GM19395 (cell line): ENCODE data around the gene CAPZB.

ENCODE experiments used
- ATAC-seq: cut with Tn5 transposase; IDR thresholded peaks from one replicate; pipeline ENCODE4 v1.9.1; 2021; ENCODE audit warnings: mild to moderate bottlenecking, moderate library complexity; ENCODE audit not compliant: unreplicated experiment

CAPZB gene

GRCh38 chr1:19353596-19353995, 131.7 kb downstream of the CAPZB start:
- ATAC-seq = no peak

GRCh38 chr1:19352839-19353238, 132.5 kb downstream of the CAPZB start:
- ATAC-seq = no peak

GRCh38 chr1:19351873-19352272, 133.5 kb downstream of the CAPZB start:
- ATAC-seq = no peak

GRCh38 chr1:19350566-19350965, 134.8 kb downstream of the CAPZB start:
- no peak for ATAC-seq

GRCh38 chr1:19349999-19350398, 135.3 kb downstream of the CAPZB start:
- ATAC-seq = no peak

GRCh38 chr1:19348441-19349198, 136.7 kb downstream of the CAPZB start:
- ATAC-seq = no peak

GRCh38 chr1:19347533-19348172, 137.7 kb downstream of the CAPZB start:
- ATAC-seq = no peak

DNA sequence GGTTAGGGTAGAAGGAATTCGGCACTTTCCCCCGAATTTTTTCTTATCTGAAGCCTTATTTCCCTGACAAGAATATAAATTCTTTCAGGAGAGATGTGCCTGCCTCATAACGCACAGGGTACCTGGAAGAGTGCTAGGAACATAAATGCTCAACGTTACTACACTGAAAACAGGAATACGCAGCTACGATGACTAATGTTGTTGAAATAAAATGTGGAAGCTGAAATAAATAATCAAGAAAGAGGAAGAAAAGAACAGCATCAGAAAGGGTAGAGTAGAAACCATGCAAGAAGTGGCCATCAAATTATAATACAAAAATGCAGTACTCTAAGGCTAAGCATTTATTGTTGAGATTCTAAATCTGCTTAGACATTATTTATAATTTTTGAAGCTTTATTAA, 139.3 kb downstream of the CAPZB start:
- ATAC-seq = no peak

DNA sequence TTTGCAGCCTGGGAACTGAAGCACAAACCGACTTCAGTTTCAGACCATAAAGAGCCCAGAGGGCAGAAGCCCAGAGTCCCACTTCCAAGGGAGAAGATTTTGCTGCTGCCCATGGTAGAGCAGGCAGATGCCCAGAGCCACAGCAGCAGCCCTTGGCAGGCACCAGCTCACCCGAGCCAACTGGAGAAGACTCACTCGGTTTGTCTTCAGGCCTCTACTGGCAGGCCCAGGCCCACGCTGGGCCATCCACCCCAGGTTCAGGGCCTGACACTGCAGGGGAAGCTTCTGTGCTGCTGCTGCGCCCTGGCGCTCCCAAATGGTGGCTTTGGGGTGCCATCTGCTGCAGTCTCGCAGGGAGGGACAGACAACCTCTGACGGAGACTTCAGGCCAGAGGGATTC, 139.9 kb downstream of the CAPZB start:
- no peak for ATAC-seq

- no peak for ATAC-seq
These were observed 140.5 kb downstream of the CAPZB start for GRCh38 chr1:19344831-19345230.

DNA sequence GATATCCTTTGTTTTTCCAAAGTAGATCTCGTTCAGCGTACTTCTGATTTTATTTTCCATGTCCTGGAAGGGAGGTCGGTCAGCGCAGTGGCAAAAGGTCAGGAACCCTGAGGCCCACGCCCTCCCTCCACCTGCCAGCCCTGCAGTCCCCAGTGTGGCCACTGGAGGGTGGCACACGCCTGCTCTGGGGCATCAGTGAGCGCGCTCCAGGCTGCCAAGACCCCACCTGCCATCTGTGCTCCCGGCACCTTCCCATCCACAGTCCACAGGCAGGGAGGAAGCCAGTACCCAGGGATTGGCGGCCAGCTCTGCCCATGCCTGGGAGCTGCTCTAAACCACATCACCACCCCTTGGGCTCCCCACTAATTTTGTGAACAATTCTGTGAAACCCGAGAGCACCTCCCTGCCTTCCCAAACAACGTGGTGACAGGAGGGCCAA, 140.9 kb downstream of the CAPZB start:
- no peak for ATAC-seq

- ATAC-seq = no peak
These were observed 141.6 kb downstream of the CAPZB start for GRCh38 chr1:19343617-19344350.

GRCh38 chr1:19342894-19343616, 142.3 kb downstream of the CAPZB start:
- no peak for ATAC-seq

GRCh38 chr1:19342062-19342750, 143.1 kb downstream of the CAPZB start:
- no peak for ATAC-seq

DNA sequence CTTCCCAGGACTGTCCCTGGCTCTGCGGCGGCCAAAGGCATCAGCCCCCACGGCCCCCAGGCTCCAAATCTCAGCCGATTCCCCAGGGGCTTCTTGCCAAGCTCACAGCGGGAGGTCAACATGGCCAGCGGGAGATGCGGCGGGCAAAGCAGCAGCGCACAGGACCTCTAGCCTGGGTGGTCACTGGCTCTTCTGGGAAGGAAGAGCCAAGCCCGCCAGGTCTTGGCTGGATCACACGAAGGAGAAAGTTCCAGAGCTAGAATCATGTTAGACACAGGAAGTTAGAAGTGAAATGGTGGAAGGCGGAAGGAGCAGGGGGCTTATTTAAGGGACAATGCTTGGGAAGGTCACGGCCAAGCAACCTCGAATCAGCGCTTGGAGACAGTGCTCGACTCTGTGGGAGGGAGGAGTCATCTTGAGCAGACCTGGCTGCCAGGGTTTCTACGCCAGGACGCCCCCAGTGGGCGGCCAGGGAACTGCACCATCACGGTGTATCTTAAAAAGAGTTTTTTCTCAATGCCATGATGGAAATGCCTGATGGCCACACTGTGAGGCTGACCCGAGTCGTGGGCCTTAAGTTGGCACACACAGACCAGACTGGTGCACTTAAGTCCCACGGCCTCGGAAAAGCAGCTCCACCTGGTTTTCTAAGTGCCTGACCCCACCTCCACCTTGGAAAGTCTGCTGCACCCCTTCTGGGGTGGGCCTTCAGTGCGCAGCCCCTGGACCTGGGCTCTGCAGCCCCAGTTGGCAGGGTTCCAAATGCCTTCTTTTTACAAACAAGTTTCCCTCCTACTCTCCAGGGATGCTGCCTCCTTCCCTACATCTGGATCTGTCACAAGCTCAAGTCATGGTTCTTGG, 143.9 kb downstream of the CAPZB start:
- no peak for ATAC-seq

- ATAC-seq = no peak
These were observed 144.9 kb downstream of the CAPZB start for GRCh38 chr1:19340387-19340937.

DNA sequence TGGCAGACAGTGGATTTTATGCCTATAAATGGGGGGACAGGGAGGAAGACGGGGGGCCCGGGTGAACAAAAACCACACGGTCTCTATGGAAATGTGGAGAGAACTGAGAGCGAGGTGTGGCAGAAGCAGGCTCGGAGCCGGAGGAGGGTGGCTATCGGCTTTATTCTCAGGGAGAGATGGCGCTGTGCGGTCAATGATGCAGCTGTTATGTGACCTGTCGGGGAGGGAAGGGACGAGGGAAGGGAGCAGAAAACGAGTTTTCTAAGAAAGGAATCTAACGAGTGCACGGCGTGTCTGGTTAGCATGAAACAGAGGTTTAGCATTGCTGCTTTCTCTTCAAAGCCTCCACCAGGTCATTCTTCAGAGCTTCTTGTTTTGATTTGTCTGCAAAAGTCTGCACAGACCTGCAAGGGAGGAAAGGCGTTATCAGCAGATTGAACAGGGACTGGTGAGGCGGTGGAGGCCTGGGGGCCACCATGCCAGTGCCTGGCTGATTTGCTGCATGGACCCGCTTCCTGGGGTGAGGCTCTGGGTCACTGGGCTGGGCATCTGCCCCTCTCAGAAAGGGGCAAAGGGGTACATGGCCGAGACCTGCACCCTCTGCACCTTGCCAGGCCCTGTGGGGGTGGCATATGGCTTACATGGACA, 146.0 kb downstream of the CAPZB start:
- ATAC-seq = no peak

- no peak for ATAC-seq
These were observed 147.0 kb downstream of the CAPZB start for GRCh38 chr1:19338323-19338762.

GRCh38 chr1:19337289-19337688, 148.1 kb downstream of the CAPZB start:
- ATAC-seq = no peak
